Skeletal muscle cell (primary cell): ENCODE results near the gene GLDN.

Experiments used
- DNase-seq: peaks from one replicate; pipeline ENCODE4 v3.0.0-alpha.2; 2010; ENCODE audit warnings: low read depth
- H3K4me3 ChIP-seq: 2 replicates; pipeline ENCODE4 v1.5.1; 2011; ENCODE audit warnings: low read depth, mild to moderate bottlenecking, control low read depth, low read length, moderate library complexity

Gene GLDN

DNA sequence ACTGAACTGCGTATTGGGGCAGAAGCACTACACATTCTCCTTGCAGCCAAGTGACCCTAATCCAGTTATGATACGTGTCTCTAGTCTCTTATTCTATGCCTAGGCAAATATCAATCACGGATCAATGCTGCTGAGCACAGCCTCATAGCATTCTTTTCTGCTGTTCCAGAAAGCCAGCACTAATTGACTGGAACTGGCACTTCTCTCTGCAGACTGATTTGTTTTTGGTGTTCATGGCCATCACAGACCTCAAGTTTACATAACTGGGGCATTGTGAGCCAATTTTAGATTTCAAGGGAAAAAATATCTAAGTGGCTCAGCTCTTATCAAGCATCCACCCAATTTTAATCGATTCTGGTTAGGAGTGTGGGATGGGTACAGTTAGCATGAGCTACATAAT, 37.9 kb downstream of the GLDN start:
- no peak for DNase-seq
- H3K4me3 ChIP-seq, result no peak overlapping the region

DNA sequence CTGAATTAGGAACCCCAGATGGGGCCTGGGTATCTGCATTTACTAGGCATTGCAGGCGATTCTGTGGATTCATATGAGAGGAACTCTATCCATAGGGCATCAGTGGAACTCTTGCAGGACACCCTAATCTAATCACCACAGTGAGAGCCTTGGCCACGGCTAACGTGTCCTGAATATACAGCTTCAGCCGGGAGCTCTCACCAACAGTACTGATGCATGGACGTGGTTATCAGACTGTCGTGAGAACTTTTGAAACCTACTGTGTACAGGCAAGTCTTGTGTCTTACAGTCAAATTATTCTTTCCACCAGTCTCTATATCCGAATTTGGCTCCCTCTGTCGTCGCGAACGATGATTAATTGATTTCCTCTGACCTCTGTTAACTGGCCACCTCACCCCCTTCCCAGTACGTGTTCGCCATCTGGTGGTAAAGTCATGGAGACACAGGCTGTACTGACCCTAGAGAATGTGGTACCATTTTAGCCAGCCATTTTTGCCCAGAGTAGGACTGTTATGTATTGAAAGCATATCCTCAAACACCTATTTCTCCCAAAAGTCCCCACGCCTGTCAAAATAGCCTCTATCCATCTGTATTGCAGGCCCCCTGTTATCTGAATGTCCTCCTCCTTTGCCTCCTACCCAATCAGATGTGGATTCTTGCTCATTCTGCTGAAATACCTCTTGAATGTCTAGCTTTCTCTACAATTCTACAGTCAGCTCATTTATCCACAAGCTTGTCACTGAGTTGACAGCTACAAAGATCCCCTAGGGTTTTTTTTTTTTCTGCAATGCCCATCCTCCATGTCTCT, 39.7 kb downstream of the GLDN start:
- no peak for DNase-seq
- H3K4me3 ChIP-seq, result no peak overlapping the region

DNA sequence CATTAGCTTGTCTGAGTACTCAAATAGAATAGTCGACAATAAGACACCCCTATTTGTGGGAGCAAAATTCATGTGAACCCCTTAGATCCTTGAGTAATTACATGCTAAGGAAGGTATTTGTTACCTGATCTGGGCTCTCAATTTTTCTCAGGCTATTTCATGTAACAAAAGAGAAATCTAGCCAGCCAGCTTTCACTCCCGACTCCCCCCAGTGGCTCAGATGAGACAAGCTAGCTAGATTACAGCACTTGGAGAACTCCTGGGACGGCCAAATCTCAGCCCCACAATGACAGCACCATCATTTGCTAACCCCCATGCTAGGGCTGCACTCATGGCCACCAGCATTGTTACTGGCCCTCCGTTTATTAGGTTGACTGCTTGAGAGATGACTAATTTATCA, 41.3 kb downstream of the GLDN start:
- no peak for DNase-seq
- H3K4me3 ChIP-seq, result no peak overlapping the region

DNA sequence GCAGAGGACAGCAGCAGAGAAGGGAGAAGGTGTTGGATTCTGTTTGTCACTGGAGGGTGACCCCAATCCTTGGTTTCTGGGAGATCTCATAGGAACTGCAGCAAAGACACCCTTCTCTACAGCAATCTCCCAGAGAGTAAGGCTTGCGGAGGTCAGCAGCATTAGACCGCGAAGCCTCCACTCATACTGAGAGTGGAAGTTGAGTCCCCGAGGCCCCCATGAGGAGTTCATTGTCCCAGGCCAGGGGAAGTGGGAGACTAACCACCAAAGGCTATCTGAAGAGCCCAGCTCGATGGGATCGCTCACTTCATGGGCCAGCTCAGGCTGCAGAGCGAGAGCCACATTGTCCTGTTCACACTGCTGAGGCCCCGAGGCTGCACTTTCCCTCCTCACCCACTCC, 44.6 kb downstream of the GLDN start:
- no peak overlapping the region for H3K4me3 ChIP-seq
- no peak for DNase-seq

DNA sequence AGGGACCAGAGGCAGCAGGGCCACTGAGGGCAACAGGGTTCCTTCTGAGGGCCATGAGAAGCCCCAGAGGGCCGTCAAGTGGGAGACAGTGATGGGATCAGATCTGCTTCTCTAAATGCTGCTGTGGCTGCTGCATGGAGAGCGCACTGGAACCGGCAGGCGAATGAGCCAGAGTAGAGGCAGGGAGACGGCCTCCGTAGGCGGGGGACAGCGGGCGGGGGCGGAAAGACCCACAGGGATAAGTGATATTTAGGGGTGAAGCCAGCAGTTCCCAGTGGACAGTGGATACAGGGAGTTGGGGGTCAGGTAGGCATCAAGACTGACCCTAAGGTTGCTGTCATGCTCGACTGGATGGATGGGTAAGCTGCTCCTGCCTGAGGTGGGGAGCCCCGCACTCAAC, 45.0 kb downstream of the GLDN start:
- no peak overlapping the region for H3K4me3 ChIP-seq
- no peak for DNase-seq

DNA sequence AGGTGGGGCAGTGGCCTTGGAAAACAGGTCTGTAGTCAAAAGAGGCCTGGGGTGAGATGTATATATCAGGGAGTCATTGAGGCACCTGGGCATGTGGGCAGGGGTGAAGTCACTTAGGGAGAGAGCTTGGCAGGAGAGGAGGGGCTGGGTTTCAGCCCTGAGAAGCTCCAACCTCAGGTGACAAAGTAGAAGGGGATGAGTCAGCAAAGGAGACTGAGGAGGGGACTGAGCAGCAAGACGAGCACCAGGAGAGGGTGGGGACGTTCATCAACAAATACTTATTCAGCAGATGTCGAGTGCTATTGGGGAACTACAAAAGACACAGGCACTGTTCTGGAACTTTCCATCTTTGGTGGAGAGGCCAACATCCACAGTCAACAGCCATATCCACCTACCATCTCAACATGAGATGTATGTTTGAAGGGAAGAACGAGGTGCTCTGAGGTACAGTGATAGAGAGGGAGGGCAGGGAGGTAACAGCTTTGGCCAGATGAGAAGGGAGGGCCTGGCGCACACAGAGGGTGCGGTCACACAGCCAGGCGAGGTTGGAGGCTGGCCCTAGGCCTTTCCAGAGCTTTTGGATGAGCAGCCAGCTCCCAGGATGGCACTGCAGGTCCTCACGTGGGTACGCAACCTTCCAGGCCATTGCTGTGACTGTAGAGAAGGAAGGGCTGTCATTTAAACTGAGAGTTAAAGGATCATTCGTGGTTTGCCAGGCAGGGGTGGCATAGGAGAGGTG, 45.7 kb downstream of the GLDN start:
- no peak overlapping the region for H3K4me3 ChIP-seq
- DNase-seq, result no peak

DNA sequence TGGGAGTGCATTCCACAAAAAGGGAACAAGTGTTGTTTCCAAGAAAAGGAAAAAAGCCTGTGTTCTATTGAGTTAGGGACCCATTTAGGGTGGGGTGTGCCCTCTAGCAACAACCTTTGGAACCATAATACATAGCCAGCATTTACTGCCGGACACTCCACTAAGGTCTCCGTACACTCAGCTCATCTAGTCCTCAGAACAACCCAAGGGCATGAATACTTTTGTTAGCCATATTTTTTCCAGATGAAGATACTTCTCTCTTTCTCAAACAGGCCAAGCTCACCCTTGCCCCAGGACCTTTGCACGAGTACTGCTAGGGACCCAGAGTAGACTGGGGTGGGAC, 46.2 kb downstream of the GLDN start:
- no peak for DNase-seq
- no peak overlapping the region for H3K4me3 ChIP-seq

DNA sequence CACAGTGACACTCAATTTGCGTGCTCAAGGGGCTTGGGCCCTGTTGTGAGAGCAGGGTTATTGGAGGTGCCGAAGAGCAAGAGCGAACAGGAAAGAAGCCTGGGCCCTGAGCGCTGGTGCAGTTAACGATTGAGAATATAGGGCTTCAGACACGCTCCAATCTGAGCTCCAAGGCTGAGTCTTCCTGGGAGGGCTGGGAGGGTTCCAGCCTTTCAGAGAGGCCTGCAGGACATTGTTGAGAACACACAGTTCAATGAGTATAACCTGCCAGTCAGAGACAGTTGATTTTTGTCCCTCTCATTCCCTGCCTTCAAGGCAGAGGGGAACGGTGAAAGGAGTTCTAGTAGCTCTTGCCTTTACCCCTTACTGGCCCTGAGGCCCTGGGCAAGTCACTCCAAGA, 47.3 kb downstream of the GLDN start:
- DNase-seq, result no peak
- no peak overlapping the region for H3K4me3 ChIP-seq

DNA sequence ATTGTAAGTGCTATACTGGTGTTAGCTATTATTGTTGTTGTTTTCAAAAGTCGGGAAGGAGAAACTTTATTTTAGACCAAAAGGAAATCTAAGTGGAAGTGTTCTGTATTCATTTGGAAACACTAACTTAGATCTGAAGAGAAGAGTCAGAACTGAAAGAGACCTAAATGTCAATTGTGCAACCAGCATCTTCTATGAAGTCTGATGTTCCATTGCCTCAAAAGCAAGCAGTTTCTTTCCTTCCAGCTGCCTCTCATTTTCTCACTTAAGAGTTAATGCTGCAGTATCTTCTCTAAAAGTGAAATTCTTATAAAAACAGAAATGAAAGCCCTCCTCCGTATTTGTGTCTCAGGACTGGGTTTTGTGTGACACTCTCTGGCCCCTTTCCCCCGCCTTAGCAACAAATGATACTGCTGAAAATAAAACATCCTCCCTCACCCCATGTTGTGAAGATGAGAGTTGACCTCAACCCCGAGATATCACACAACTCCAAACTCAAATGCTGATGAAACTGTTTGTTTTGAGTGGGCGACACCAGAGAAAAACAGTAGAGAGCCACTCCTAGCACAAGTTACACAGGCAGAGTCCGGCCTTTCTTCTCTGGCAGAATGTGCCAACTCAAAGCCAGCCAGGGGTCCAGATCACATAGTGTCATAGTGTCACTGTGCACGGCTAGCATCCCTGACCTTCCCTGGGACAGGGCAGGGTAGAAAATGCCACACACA, 48.9 kb downstream of the GLDN start:
- no peak for DNase-seq
- no peak overlapping the region for H3K4me3 ChIP-seq

DNA sequence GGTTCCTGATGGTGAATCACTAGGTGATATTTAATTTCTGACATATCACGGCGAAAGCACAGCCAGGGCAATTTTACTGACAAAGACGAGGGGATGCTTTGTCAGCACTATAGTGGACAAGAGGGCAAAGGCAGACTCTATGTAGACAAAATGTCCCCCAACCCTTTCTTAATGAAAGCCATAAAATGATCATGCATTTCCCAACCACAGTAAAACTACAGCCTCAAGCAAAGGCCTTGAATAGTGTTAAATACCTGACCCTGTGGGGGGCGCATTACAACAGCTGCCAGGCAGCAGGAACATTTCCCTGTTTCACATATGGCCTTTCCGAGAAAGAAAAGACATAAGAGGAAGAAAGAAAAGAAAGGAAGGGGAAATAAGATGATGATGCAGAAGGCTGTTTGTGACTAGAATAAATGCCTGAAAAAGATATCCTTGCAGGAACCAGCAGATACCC, 49.5 kb downstream of the GLDN start:
- DNase-seq, result no peak
- no peak overlapping the region for H3K4me3 ChIP-seq

DNA sequence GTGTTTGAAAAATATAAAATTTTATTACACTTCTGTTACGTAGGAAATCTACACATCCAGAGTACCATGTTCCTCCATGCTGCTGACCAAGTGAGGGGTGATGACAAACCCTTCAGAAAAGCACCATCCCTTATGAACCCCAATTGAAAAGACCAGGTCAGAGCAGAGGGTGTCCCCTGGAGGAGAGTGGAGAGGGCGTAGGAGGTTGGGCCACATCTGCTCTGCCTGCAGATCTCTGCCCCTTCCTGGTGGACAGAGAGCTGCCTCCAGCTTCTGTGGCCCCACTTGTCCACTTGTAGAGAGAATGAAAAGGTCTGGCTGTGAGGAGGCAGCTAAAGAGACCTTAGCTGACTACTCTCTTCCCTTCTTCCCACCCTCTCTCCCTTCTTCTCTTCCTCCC, 55.5 kb downstream of the GLDN start:
- DNase-seq, result no peak
- no peak overlapping the region for H3K4me3 ChIP-seq

DNA sequence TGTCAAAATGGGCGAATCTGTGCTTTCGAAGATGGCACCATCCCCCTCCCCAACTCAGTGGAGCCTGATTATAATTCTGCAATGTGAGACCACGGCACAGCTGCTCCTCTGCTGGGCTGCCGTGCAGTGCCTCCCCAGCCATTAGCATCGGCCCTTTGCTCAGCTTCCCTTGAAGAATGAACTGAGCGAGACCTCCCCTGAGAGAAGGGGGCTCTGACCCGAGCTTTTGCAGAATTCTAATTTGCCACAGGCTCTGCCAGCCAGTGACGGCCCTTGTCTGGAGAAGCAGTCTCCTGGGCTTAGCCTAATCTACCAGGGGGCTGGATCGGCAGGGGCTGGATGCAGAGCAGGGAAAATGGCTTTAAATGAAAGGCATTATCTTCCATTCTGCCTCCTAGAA, 57.2 kb downstream of the GLDN start:
- H3K4me3 ChIP-seq, result no peak overlapping the region
- no peak for DNase-seq

DNA sequence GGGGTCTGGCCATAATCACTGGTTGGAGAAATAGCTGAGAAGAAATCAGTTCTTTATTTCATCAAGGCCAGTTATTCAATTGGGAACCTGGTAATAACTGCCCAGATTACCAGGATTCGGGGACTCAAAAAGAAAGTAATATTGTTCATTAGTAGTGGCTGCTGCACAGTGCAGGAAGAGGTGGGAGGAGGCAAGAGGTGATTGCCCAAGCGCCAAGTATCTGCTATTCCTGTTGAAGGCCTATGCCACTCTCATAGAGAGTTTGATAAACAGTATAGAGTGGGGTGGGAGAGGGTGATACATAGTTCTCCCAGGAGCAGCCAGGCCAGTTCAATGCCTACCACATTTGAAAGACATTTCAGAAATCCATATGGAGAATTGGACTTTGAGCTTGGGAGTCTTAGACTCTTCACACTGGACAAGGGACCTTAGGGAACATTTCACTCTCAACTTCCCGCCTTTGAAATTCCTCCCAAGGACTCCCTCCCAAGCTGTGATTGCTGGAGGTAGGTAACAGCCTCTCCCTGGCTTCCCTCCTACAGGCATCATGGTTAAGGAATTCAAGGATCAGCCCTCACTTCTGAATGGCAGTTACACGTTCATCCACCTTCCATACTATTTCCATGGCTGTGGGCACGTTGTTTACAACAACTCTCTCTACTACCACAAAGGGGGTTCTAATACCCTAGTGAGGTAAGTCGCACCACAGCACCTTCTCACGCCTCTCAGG, 59.8 kb downstream of the GLDN start:
- H3K4me3 ChIP-seq, result no peak overlapping the region
- no peak for DNase-seq

DNA sequence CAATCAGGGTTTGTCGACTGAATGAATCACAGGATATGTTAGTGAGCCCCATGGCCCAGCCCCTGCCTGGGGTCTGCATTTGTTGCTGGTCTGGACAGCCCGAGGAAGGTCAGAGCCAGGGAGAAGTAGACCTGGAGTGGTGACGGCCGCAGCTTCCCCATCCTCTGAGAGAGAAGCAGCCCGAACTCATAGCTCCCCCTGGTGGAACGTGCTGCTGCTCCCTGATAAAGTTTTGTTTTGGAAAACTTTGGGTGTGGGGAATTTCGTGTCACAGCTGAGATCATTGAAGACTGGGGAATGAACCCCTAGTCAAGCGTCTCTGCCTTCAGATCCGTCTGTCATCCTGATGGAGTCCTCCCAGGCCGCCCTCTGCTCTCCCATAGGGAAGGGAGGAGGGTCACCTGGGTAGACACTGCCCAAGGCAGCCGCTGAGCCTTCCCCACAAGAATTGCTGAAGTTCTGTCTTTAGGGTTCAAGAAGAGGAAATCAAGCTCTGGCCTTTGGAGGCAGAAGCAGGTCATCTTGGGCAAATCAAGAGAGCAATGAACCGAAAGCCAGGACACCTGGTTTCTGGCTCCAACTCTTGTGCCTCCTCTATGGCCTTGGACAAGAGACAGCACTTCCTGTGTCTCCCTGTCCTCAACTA, 60.5 kb downstream of the GLDN start:
- no peak overlapping the region for H3K4me3 ChIP-seq
- DNase-seq, result no peak

DNA sequence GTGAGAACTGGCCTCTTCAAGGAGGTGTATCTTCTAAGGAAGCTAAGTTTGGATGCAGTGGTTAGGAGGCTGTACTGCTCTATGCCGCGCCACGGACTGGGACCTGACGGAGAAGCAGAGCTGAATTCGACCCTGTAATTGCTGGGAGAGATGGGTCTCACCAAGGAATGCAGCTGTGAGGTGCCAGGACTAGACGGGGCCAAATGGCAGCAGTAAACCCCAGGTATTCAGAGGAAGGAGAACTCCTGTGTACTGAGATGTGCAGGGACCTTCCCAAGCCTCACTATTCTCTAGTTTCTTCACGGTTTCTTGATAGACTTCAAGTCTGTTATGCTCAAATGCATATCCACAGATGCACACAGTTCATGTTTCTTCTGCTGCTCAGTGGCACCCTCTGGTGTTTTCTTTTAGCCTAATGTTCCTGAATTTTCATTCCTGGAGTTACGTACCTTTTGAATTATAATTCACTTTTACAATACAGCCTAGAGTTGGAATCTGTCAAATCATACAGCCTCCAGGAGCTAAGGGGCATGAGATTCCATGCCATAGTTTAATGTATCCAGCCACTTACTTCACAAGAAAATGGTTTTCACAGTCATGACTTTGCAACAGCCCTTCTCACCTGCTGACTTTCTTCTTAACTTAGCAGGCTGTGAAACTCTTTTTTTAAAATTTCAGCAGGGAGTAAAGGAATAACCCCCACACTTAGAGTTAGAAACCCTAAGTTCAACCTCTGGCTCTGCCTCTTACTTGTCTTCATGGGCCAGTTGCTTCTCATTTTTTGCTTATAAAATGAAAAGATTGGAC, 61.8 kb downstream of the GLDN start:
- H3K4me3 ChIP-seq, result no peak overlapping the region
- DNase-seq, result no peak

DNA sequence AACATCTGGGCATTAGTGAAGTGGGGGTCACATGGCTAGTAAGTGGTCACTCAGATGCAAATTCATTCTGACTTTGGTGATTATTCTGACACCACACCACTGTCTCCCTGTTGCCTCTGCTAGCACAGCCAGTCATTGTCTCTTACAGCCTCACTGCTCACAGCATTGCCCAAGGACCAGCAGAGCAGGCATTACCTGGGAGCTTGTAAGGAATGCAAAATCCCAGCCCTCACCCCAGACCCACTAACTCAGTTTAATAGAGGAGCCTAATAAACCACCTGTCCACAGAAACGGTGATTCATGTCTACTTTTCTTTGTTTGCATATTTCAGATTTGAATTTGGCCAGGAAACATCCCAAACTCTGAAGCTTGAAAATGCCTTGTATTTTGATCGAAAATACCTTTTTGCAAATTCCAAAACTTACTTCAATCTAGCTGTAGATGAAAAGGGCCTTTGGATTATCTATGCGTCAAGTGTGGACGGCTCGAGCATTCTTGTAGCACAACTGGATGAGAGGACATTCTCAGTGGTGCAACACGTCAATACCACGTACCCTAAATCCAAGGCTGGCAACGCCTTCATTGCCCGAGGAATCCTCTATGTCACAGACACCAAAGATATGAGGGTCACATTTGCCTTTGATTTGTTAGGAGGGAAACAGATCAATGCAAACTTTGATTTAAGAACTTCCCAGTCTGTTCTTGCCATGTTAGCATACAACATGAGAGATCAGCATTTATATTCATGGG, 62.7 kb downstream of the GLDN start:
- DNase-seq, result no peak

DNA sequence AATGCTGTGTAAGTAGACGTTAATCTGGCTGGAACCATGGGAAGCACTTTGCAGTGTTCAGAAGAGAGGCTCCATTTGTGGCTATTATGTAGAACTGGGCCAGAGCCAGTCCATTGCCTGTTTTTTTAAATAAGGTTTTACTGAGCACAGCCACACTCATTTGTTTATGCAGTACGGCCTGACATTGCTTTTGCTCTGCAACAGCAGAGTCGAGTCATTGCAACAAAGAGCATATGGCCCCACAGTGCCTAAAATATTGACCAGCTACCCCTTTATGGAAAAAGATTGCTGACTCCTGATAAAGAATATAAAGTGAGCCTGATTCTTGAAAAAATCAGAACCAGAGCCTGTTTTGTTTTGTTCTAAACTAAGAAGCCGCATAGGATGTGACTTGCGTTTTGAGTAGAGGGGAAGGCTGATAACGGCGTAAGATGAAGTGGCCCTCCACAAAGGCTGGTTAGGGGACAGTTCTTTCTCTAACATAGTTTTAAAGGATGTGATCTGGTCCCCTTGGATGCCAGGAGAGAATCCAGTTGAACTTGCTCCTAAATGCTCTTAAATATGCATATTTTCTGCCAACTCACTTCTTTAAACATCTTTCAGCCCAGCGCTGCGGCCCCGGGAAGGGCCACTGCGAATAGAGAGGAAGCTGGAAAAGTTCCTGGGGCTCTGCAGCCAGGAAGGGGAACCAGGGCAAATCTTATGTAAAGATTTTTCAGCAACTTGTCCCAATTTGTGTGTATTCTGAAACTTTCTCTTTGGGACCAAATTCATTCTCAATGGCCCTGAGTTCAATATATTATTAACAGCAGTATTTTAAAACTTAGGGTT, 64.5 kb downstream of the GLDN start:
- no peak for DNase-seq

More for the DNA sequence above, 62.7 kb downstream of the GLDN start:
- H3K4me3 ChIP-seq, result no peak overlapping the region

More for the DNA sequence above, 64.5 kb downstream of the GLDN start:
- no peak overlapping the region for H3K4me3 ChIP-seq
